Endothelial cell of umbilical vein (primary cell): ENCODE results near the gene TMEM150C. TPM values are rescaled to one million over a fixed set of nuclear protein-coding genes. Genes with fewer than 3 reads are reported as not detected.

Experiments used
- BruUV-seq: library from RNA; stranded (reverse); fragments of 400-500 nt; replicated peaks from 2 replicates; lab custom pipeline; 2021; lab: Mats Ljungman, UMichigan
- CTCF ChIA-PET: fragments of 300-600, 350-600 bp; sonication (Branson Sonifier 250); formaldehyde crosslinking; loops from one replicate; lab custom pipeline; 2021; ENCODE audit warnings: antibody characterized with exemption, inconsistent platforms; lab: Charles Lee
- POLR2A ChIA-PET: fragments of 300-600, 350-600 bp; sonication (Branson Sonifier 250); formaldehyde crosslinking; loops from one replicate; lab custom pipeline; 2021; ENCODE audit warnings: antibody characterized with exemption, inconsistent platforms; lab: Charles Lee
- DNase-seq: peaks from one replicate; pipeline ENCODE4 v3.0.0-alpha.2; 2011; ENCODE audit warnings: low read depth, low spot score
- FAIRE-seq: peaks from 2 replicates; lab custom pipeline; 2011; peaks lifted over from hg19 to GRCh38; lab: Jason Lieb, UNC
- H2AFZ ChIP-seq: 2 replicates; pipeline ENCODE4 v1.6.0; 2012; ENCODE audit warnings: low read depth, low read length, control low read depth, inconsistent platforms
- H3K27ac ChIP-seq: 2 replicates; pipeline ENCODE4 v1.5.1; 2011; ENCODE audit warnings: low read depth, mild to moderate bottlenecking, control low read depth, low read length, moderate library complexity; ENCODE audit not compliant: insufficient read depth
- H3K27me3 ChIP-seq, 2 experiments: 2 replicates each; pipeline versions ENCODE4 v1.6.0 to v1.6.1; 2011; ENCODE audit warnings: low read length in 2 of 2, mixed read lengths in 1 of 2; ENCODE audit not compliant: control insufficient read depth in 2 of 2, insufficient read depth in 2 of 2
- H3K36me3 ChIP-seq, 2 experiments: 2 replicates in 1 of 2; 3 replicates in 1 of 2; pipeline ENCODE4 v1.5.1; 2011; ENCODE audit warnings: low read length in 2 of 2, mild to moderate bottlenecking in 1 of 2, moderate library complexity in 1 of 2; ENCODE audit not compliant: control insufficient read depth in 2 of 2, insufficient read depth in 2 of 2; ENCODE audit errors: extremely low read depth in 1 of 2
- H3K4me1 ChIP-seq: 3 replicates; pipeline ENCODE4 v1.5.1; 2011; ENCODE audit warnings: mild to moderate bottlenecking, low read length; ENCODE audit not compliant: control insufficient read depth, insufficient read depth; ENCODE audit errors: extremely low read depth
- H3K4me2 ChIP-seq: 2 replicates; pipeline ENCODE4 v1.6.1; 2011; ENCODE audit warnings: low read length, control low read depth, mixed read lengths; ENCODE audit not compliant: insufficient read depth
- H3K4me3 ChIP-seq, 3 experiments: fragments of 200-600 bp in 1 of 3; sonication (generic), shearing (Covaris generic) in 1 of 3; replicated peaks in 1 of 3; 2 replicates each; pipeline ENCODE4 v1.5.1; 2011 to 2016; ENCODE audit warnings: control low read depth in 3 of 3, low read length in 3 of 3, mild to moderate bottlenecking in 2 of 3, inconsistent platforms in 1 of 3, low read depth in 1 of 3, moderate library complexity in 1 of 3; ENCODE audit not compliant: insufficient read depth in 1 of 3
- H3K79me2 ChIP-seq: 2 replicates; pipeline ENCODE4 v1.6.0; 2012; ENCODE audit warnings: low read length, inconsistent platforms; ENCODE audit not compliant: control insufficient read depth, insufficient read depth
- H3K9ac ChIP-seq: replicated peaks from 2 replicates; pipeline ENCODE3; 2011; ENCODE audit warnings: low read length, control low read depth; ENCODE audit not compliant: insufficient read depth; ENCODE audit errors: extremely low read depth
- H3K9me1 ChIP-seq: replicated peaks from 3 replicates; pipeline ENCODE4 v1.6.0; 2011; ENCODE audit warnings: mild to moderate bottlenecking, low read length; ENCODE audit not compliant: control insufficient read depth, insufficient read depth; ENCODE audit errors: extremely low read depth
- H3K9me3 ChIP-seq: replicated peaks from 2 replicates; pipeline ENCODE4 v1.5.1; 2012; ENCODE audit warnings: low read length, inconsistent platforms; ENCODE audit not compliant: control insufficient read depth, insufficient read depth
- H4K20me1 ChIP-seq: replicated peaks from 2 replicates; pipeline ENCODE3; 2011; ENCODE audit warnings: mild to moderate bottlenecking, low read length; ENCODE audit not compliant: control insufficient read depth, insufficient read depth; ENCODE audit errors: extremely low read depth
- CTCF ChIP-seq, 2 donors: IDR thresholded peaks; 1 replicate in 1 of 2; 2 replicates in 1 of 2; pipeline ENCODE4 v1.5.1; 2011; ENCODE audit warnings: low read length in 2 of 2, mild to moderate bottlenecking in 2 of 2, moderate library complexity in 2 of 2, control low read depth in 1 of 2, inconsistent platforms in 1 of 2, low read depth in 1 of 2; ENCODE audit not compliant: insufficient read depth in 1 of 2; ENCODE audit errors: extremely low read depth in 1 of 2
- EZH2 ChIP-seq: IDR thresholded peaks from 2 replicates; pipeline ENCODE4 v1.6.1; 2012; ENCODE audit warnings: borderline replicate concordance, low read depth, mild to moderate bottlenecking, moderate library complexity, low read length, inconsistent platforms; ENCODE audit not compliant: severe bottlenecking
- FOS ChIP-seq: IDR thresholded peaks from 2 replicates; pipeline ENCODE4 v1.6.1; 2011; ENCODE audit warnings: mild to moderate bottlenecking, low read length, moderate library complexity, borderline replicate concordance; ENCODE audit not compliant: insufficient read depth
- GATA2 ChIP-seq: IDR thresholded peaks from 2 replicates; pipeline ENCODE4 v1.7.0; 2011; ENCODE audit warnings: low read depth, mild to moderate bottlenecking, moderate library complexity, mixed read lengths, low read length; ENCODE audit not compliant: insufficient read length, insufficient read depth
- JUN ChIP-seq: IDR thresholded peaks from 2 replicates; pipeline ENCODE4 v1.6.1; 2011; ENCODE audit warnings: borderline replicate concordance, low read depth; ENCODE audit not compliant: insufficient read length, insufficient read depth
- MAX ChIP-seq: IDR thresholded peaks from 2 replicates; pipeline ENCODE4 v1.6.1; 2011; ENCODE audit not compliant: insufficient read depth, insufficient read length
- MYC ChIP-seq: IDR thresholded peaks from one replicate; pipeline ENCODE4 v1.6.1; 2011; ENCODE audit warnings: mild to moderate bottlenecking, low read depth, low read length
- POLR2A ChIP-seq: IDR thresholded peaks from 2 replicates; pipeline ENCODE4 v1.6.1; 2012; ENCODE audit warnings: low read depth, mild to moderate bottlenecking, control low read depth, low read length
- POLR2AphosphoS5 ChIP-seq: IDR thresholded peaks from 2 replicates; pipeline ENCODE4 v1.6.1; 2012; ENCODE audit warnings: low read depth, mild to moderate bottlenecking, control low read depth, low read length, moderate library complexity; ENCODE audit not compliant: insufficient read depth
- dilution Hi-C: fragments of 300-500 bp; cut with MboI; formaldehyde crosslinking; loops from one replicate; pipeline ENCODE4 v1.15.0; 2019; ENCODE audit warnings: low sequenced_read_pairs; ENCODE audit not compliant: extremely low pct_ligation_motif_present
- intact Hi-C: fragments of 100-400 bp; cut with micrococcal nuclease; formaldehyde crosslinking; loops from one replicate; pipeline ENCODE4 v1.10.0; 2022
- polyA plus RNA-seq, 4 experiments: library from polyadenylated mRNA; depleted of rRNA in 3 of 4; stranded (reverse) in 3 of 4; unstranded in 1 of 4; fragments of >200 nt; gene quantifications; 2 replicates each; pipeline versions ENCODE4 v1.2.1 to v1.2.3, GENCODE V29; 2011 to 2012; ENCODE audit warnings: missing spikeins in 1 of 4
- total RNA-seq: library from RNA; stranded (reverse); gene quantifications from 2 replicates; pipeline ENCODE4 v1.2.3, GENCODE V29; 2021

The TMEM150C gene
- total and polyA plus RNA-seq, 2 donors (not counting 3 experiments of a cell fraction or from before 2014, with no cell fraction given), result 4.1 to 6.6 TPM

GRCh38 chr4:82592639-82593038 lies 30.9 kb upstream of the TMEM150C start:
- Histone ChIP-seq H2AFZ (no peak overlapping the region), H3K79me2 (no peaks in the 10 kb centered on the region), H4K20me1 (no peaks in the 10 kb centered on the region), H3K36me3 (no peaks in the 10 kb centered on the region), H3K9me1 (no peaks in the 10 kb centered on the region), H3K27ac (no peak overlapping the region), H3K4me2 (no peak overlapping the region), H3K9me3 (no peaks in the 10 kb centered on the region), H3K9ac (no peak overlapping the region), H3K27me3 (peaks cover 21 to 23% of the 10 kb centered on the region in 2 experiments), H3K4me1 (no peaks in the 10 kb centered on the region), H3K4me3 (no peak overlapping the region)
- no peak for FAIRE-seq
- intact Hi-C loops, result no loop called here
- no peak for DNase-seq
- POLR2A ChIA-PET, result no interaction called here
- TF ChIP-seq JUN (no peak), GATA2 (no peak), FOS (no peak), MYC (no peak), EZH2 (no peak), POLR2A (no peak), CTCF (IDR thresholded peaks at IDR 0.05; ENCODE audit: extremely low read depth in 1 of 2, insufficient read depth in 1 of 2, low read depth in 1 of 2, low read length in 2 of 2) (no peak), MAX (no peak), POLR2AphosphoS5 (no peak)
- no TSS peak for BruUV-seq
- dilution Hi-C loops, result no loop called here
- CTCF ChIA-PET, result interaction anchor here (1.5 to 4.2 kb wide), 2 partner anchors 41 to 146 kb away, joined by 3 to 17 read pairs; no protein-coding TSS in a partner anchor
